Prostate gland (tissue), 2 donors: ENCODE measurements around the gene DSC2.

ENCODE experiments used
- CTCF ChIP-seq, 4 experiments: fragments of 200-600 bp in 2 of 4; fragments of 450-650 bp in 2 of 4; sonication (generic) in 2 of 4; IDR thresholded peaks; 1 replicate in 3 of 4; 2 replicates in 1 of 4; pipeline ENCODE4 v1.5.1; 2016 to 2019; ENCODE audit warnings: antibody characterized with exemption in 4 of 4, mild to moderate bottlenecking in 2 of 4, moderate library complexity in 2 of 4
- POLR2A ChIP-seq: fragments of 450-650 bp; IDR thresholded peaks from one replicate; pipeline ENCODE4 v1.6.1; 2016; ENCODE audit warnings: antibody characterized with exemption, mild to moderate bottlenecking

- TF ChIP-seq CTCF (IDR thresholded peaks at IDR 0.05) (no peak), POLR2A (no peak)
Observed at GRCh38 chr18:31064130-31064529, 38.1 kb downstream of the DSC2 start.
